H54 (cell line): ENCODE measurements around the gene ARHGEF6.

ENCODE experiments used
- DNase-seq: peaks from one replicate; pipeline ENCODE4 v3.0.0; 2011; ENCODE audit warnings: low spot score, mixed read lengths; ENCODE audit not compliant: insufficient read length
- FAIRE-seq: peaks from 3 replicates; lab custom pipeline; 2011; peaks lifted over from hg19 to GRCh38; lab: Jason Lieb, UNC
- POLR2A ChIP-seq: IDR thresholded peaks from 2 replicates; pipeline ENCODE4 v1.6.1; 2011; ENCODE audit warnings: low read depth, mild to moderate bottlenecking, low read length

ARHGEF6 gene

DNA sequence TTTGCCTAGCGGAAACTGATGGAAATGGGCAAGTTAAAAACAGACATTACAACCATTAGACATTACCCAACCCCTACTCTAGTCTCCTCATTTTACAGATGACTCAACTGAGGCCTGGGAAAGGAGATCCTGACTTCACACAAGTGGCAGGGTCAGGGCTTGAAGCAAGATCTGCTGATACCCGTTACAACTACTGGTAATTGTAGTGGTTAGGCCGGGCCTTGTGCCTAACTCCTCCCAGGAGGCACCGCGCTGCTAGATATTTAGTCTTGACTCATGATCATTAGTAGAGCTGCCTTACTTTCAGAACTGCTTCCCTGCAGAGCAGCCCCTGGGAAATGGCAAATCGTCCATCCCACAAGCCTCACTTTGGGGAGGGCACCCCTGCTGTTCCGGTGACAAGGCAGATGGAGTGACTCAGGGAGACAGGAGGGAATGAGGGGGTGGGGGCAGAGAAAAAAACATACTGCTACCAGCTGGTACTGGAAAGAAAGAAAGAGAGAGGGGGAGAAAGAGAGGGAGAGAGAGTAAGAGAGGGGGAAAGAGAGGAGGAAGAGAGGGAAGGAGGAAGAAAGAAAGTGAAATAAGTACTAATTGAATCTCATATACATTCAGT lies 12.2 kb downstream of the ARHGEF6 start:
- peak; percentile 48; the same call in 1 of the 2 replicates for TF ChIP-seq POLR2A
- peak; percentile 97 for FAIRE-seq
- DNase-seq: peak; percentile 61

DNA sequence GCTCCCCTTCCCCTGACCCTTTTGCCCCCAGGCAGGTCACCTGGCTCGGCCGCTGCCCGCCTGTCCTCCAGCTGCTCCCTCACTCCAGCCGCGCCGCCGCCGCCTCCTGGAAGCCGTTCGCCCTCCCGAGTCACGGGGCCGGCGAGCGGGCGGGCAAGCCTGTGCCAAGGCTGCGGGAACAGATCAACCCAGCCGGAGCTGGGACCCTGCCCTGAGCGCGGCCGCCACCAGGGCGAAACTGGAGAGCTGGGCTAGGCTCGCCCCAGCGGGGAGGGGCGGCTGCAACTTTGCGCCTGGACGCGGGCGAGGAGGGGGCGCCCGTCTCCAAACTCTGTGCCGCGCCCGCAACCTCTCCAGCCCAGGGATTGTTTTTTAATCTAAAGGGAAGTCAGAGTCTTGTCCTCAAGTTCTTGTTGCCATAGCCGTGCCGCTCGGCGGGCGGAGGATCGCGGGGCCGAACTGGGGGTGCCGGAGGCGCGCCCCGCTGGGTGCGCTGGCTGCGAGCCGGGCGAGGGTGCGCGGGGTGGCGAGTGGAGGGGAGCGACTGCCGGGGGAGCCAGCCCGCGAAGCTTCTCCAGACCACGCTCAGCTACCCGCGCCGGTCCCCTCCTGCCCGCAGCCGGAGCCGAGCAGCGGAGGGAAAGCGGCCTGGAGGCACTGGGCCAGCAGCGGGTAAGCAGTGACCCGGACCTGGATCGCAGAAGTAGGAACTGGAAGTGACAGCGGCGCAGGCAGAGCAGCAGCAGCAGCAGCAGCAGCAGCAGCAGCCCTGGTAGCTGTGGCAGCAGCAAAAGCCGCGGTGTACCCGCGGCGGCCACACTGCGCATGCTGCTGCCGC lies 13.4 kb downstream of the ARHGEF6 start:
- no peak for FAIRE-seq
- DNase-seq: peak; percentile 26

DNA sequence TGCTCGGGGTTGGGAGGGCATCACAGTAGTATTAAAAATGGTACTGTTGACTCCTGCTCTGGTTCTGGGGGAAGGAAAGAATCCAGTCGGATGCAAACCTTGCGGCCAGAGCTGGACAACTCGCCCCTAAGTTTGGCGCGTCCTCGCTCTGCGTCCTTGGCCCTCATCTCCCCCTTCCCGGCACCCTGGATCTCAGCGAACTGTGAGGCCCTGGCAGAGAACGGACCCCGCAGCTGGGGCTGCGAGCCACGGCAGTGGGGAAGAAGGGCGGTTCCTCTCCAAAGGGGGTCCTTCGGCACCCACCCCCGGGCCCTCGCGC lies 14.0 kb downstream of the ARHGEF6 start:
- TF ChIP-seq POLR2A: no peak
- FAIRE-seq: no peak
- no peak for DNase-seq

More for the DNA sequence above, 13.4 kb downstream of the ARHGEF6 start:
- TF ChIP-seq POLR2A: peak; percentile 31; the same call in 1 of the 2 replicates

DNA sequence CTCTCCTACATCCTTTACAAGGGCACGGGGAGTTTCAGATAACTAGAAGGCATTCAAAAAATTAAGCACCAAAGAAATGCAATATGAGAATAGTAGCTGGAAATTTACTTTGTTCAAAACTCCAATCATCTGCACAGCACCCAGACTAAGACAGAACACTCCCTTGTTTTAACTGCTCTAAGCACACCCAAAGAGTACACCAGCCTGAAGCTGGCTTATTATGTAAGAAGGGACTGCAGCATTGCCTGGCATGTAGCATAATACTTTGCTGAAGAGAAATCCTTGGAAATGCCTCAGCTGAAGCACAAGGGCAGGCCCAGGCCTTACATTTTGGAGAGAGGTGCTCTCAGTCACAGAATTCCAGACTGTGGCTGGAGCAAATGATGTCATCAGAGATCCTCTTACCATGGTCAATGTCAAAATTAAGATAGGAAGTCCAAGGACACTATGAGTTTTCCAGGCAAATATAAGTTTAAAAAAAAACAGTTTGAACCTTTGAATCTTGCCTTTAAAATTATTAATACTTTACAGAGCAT lies 14.8 kb downstream of the ARHGEF6 start:
- FAIRE-seq: peak; percentile 52
- TF ChIP-seq POLR2A: no peak
- DNase-seq: no peak

DNA sequence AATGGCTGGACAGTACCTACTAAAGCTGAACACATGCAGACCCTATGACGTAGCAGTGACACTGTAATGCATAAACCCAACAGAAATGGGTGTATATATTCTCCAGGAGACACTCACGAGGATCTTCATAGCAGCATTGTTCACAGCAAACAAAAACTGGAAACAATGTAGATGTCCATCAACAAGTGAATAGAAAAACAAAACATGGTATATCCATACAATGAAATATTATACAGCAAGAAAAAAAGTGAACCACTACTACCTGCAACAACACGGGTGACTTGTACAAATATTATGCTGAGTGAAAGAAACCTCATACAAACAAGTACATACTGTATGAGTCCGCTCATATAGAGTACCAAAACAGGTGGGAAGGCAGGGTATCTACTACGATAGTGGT lies 16.5 kb downstream of the ARHGEF6 start:
- no peak for TF ChIP-seq POLR2A
- DNase-seq (no peak), FAIRE-seq (no peak)

DNA sequence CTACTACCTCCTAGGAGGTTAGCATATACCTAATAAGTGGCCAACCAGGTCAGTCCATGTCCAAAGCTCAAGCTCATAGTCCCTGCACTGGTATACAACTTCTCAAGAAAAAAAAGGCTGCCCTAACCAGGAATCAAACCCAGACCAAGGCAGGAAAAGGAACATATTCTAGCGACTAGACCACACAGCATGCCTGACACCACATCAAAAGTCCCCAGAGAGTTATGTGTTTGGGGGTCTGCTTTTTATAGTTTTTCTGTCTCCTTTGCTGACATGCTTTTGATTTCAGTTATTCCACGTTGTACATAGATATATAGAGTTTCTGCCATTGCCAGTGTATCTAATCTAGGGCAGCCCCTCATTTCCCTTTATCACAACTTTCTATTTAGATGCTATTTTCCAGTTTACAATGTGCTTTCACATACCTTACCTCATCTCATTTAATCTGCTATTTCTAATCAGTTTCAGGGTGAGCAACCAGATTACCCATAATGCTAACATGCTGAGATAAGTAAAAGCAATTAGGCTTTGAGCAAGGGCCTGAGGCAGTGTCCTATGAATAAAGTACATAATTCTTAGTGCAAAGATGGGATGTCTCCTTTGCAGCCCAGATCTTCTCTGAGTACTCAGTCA lies 17.8 kb downstream of the ARHGEF6 start:
- FAIRE-seq (no peak), DNase-seq (no peak)
- TF ChIP-seq POLR2A: no peak

DNA sequence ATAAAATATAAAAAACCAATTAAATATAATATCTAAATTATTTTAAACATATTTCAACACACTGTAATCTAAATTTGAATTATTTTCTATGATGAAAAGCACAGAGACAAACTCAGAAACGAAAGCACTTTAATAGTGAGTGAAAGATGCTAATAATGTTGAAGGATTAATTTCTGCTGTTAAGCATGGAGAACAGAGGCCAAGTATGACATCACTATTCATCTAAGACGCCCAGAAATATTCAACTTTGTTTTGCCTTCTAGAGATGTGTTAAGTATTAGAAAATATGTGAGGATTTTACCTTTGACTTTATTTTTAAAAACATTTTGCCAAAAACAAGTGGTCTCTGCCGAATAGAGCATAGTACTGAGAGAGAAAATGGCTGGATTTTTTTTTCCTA lies 19.3 kb downstream of the ARHGEF6 start:
- FAIRE-seq (no peak), DNase-seq (no peak)
- TF ChIP-seq POLR2A: no peak

DNA sequence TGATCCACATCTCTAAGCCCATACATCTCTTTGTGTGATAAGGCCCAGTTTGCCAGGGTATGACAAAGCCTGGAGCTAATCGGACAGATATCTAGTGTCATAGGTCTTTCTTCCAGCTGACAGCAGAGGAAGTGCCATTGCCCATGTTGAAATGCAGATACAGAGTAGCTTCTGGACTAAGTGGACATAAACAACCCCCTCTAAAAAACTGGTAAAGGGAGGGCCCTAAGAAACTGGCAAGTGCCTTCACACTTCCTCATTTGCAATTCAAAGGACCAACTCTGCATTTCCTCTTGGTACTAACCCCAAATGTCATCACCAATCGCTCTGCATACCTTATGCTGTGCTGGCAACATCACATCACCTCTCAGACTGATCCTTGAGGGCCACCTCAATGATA lies 20.8 kb downstream of the ARHGEF6 start:
- FAIRE-seq (no peak), DNase-seq (no peak)
- no peak for TF ChIP-seq POLR2A

DNA sequence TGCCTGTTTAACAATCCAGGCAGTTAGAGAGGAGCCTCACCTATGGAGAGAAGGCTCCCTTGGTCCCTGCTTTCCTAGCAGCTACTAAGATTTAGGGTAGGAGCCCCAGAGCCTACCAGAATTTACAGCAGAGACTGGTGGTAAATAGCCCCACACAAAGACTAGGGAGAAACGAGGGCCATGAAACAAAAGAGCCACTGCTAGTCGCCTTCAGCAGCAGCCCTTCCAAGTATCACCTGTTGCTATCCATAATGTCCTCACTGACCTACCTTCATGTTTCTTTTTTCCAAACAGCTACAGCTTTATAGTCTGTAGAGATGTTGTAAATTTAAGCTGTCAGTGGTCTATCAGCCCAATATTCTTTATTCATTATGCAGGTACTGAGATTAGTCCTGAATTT lies 25.3 kb downstream of the ARHGEF6 start:
- no peak for DNase-seq
- no peak for FAIRE-seq
- TF ChIP-seq POLR2A: no peak

DNA sequence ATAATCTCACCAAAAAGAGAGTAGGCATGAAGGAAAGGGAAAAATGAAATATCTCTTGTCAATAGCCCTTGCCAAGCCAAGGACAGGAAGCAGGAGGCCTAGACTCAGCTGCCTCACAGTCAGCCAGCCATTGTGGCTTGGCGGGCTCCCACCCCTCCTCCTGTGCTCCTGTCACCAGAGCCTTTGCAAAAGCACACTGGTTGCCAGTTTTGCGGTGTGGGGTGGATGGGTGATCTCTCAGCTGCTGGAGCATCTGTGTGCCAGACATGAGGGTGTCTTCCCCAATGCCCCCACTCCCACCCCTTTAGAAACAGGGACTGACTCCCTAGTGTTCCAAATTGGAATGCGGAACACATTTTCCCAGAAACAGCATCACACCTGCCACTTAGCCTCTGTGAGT lies 26.1 kb downstream of the ARHGEF6 start:
- FAIRE-seq (no peak), DNase-seq (no peak)
- no peak for TF ChIP-seq POLR2A

DNA sequence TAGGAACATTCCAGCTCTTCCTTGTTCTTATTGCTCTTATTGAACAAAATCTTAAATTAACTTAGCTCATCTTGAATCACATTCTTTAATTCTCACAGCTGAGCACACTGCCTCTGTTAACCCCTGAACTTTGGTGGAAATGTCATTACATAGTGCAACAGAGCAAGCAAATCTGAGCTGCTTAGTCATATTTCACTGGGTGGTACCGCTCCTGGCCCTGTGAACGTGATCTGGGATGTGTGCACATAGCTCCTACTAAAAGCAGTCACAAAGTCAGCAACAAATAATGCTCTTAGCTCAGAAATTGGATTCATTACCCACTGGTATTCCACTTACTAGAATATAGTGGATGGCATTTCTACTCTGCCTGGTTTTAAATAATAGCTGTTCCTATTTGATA lies 27.9 kb downstream of the ARHGEF6 start:
- FAIRE-seq (peak; percentile 27), DNase-seq (no peak)
- no peak for TF ChIP-seq POLR2A

DNA sequence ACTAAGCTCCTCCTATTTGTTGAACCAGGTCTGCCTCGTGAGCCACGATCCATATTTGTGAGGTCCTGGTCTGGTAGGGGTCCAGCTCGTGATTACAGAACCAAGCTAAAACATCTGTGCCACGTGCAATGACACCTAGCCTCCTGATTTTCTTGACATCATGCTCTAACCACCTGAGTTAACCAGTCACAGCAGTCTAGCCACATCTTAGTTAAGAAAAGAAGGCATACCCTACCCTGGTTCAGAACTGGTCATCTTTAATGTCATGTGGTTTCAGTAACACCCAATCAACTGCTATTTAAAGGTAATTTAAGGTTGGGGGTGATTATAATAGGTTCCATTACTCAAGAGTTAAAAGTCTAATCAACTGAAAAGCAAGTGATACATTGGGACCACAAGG lies 28.4 kb downstream of the ARHGEF6 start:
- FAIRE-seq: no peak
- no peak for TF ChIP-seq POLR2A
- DNase-seq: no peak

DNA sequence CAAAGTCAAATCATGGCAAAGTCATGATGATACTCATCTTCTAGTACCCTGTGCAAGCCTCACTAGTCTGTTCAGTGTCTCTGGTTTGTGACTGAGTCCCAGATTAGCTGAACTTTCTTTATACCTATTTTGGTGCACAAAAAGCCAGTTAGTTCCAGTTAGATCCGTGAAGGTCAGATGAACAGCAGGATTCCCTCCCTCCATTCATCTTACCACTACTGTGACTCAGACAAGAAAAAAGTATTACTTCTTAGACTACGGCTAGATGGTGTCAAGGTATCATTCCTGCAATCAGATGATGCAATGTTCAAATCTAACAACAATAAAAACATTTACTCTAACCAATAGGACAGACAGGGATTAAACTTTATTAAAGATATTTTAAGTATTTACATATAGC lies 30.4 kb downstream of the ARHGEF6 start:
- no peak for TF ChIP-seq POLR2A
- DNase-seq: no peak
- FAIRE-seq: peak; percentile 65
